Measurements from ENCODE around the gene RELL1.

Gene RELL1

DNA sequence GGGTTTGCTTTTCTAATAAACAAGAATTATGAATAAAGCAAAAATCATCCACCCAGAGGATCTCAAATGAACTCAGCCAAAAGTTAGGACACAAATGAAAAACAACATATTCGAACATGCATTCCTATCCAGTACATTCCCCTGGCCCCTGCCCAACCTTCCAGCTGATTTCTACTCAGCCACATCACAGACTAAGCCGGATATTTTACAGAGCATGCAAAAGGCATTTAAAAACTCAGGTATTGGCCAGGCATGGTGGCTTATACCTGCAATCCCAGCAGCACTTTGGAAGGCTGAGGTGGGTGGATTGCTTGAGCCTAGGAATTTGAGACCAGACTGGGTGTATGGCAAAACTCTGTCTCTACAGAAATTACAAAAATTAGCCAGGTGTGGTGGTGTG lies 54.6 kb downstream of the RELL1 start:
- no peak for DNase-seq

DNA sequence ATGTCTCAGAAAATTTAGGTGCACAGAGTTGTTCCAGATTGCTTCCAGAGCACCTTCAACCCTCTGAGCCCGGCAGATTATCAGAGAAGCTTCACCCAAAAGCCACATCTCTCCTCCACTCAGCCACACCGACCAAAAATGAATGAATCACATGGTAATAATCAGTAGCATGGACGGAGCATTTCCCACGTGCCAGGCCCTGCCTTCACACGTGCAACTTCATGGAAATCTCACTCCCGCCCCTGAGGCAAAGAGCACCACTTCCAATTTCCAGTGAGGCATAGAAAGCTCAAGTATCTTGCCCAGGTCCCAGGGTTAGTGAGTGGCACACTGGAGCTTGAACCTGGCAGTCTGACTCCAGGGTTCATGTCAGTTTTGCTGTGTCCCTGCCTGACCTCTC lies 56.5 kb downstream of the RELL1 start:
- no peak for DNase-seq

DNA sequence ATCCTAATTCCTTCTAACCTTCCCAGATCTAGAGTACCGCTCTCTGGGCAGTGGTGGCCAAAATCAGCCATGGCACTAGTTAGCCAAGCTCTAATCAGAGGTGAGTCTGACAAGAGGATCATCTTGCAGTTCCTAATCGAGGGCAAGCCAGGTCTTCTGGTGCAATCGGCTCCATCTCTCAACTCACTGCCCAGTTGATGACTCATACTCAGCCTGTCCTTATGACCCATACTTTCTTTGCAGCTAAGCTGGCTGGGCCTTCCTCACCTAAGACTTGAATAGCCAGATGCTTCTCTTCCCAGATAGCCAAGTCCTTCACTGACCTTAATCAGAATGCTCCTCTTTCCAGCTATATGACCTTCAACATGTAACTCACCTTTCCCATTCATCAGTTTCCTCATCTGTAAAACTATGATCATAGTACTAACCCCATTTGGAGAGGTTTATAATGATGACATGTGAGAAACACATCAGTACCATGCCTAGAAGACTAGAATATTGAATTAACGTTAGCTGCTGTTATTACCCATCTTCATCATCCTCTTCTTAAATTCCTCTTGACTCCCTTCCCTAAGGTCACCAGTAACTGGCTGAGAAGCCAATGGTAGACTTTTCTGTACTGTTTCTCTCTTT lies 57.1 kb downstream of the RELL1 start:
- peak; percentile 67 for DNase-seq

DNA sequence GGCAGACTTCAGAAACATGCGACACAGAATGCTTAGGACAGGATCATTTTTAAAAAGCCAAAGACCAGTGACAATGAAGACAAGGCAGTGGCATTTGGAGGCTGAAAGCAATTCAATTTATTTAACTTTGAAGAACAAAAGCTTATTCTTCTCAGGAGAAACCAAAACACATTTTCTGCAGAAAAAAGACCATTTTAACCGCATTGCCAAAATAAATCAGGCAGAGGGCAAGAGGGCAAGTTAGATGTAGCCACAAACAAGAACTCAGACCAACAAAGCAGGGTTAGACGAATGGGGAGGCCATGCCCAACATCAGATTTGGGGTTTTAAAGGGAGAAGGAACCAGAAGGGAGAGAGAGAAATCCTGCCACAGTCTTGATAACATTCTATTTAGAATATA lies 58.9 kb downstream of the RELL1 start:
- no peak for DNase-seq

DNA sequence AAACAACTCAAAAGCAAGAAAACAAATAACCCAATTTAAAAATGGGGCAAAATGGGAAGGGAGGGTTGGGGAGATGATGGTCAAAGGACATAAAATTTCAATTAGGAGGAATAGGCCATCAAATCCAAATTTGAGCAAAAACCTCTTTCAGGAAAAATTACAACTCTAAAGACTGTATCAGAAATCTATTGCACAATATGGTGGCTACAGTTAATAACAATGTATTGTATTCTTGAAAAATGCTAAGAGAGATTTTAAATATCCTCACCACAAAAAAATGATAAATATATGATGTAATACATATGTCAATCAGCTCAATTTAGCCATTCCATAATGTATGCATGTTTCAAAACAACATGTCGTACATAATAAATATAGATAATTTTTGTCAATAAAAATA lies 60.7 kb downstream of the RELL1 start:
- no peak for DNase-seq

DNA sequence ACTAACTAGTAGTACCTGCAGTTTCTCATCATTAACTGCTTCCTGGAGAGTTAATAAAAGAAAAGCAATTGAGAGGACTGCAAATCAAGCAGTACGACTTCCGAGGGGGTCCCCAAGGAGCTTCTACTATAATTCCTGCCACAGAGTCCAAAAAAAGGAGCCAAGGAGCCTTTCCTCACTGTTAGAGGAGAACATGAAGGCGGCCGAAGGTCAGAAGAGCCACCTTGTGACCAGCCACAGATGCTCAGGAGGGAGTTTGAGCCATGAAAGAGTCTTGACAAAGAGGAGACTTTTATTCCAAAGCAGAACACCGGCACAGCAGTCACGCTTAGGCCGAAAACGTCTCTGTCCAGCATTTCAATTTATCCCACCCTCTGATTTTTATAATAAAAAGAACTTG lies 62.2 kb downstream of the RELL1 start:
- DNase-seq, result no peak

DNA sequence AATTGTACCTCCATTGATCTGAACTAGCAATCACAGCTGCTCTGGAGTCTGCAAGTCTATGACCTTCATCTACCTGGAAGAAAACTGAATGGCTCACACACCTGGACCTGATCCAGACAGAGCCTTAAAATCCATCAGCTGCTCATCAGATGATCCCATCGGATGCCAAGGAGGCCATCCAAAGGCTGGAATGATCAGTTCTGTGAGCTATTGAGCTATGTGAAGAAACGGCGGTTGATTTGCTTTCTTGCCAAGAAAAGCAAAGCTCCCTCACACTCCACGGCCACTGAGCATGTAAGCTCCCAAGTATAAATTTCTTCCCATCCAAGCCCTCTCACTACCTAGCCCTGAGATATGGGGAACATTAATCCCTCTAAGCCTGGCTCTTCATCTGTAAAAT lies 63.1 kb downstream of the RELL1 start:
- no peak for DNase-seq

DNA sequence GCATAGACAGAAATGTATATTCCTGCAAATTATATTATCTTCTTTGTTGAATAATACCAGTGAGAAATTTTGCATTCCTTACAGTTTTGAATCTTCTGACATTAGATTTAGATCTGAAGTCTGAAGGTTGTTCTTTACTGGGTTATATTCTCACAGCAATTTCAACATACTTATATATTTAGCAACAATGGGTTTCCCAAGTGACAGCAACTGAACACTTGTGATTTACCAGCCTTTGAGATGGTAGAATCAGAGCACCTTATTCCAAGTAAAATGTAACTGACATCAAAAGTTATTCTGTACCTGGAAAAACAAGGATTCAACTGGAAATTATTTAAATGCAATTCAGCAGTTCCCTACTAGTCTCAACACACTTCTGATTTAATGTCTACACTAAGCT lies 66.0 kb downstream of the RELL1 start:
- no peak for DNase-seq

DNA sequence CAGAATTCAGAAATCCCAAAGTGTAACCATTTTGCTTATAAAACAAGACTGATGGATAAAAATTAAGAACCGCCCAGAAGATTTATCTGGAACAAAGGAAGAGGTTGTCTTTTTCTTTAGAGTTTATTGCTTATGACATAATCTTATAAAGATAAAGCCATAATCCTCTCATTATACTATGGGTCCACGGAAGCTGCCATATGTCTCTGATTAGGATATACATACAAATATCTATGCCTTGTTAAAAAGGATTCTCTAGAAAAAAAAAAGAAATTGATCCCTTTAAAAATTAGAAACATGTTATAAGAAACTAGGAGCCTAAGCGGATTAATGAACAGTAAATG lies 70.5 kb downstream of the RELL1 start:
- DNase-seq, result no peak

DNA sequence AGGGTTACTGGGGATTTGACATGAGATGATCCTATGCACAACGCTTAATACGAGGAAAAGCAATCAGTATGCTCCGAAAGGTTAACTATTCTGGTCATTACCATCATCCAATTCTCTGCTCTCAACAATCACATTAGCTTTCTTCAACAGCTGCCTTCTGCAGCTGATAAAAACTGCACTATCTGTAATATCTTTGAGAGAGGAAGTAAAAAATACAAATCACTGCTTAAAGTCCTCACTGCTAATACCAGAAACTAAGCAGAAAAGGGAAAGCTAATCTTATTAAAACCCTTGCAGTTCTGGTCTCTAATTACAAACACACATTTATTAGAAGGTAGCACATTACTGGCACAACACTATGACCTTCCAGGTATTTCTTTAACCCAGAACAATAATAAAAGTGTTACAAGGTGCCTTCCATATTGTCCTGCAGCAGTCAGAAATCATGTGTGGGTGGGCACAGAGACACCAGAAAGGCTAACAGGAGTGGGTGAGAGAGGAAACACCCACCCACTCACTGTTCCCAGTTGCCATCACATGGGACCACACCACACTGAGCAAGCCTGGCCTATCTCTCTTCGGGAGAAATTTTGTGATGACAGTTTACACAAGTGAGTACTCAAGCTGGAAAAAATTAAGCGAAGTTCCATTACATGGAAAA lies 71.0 kb downstream of the RELL1 start:
- no peak for DNase-seq

DNA sequence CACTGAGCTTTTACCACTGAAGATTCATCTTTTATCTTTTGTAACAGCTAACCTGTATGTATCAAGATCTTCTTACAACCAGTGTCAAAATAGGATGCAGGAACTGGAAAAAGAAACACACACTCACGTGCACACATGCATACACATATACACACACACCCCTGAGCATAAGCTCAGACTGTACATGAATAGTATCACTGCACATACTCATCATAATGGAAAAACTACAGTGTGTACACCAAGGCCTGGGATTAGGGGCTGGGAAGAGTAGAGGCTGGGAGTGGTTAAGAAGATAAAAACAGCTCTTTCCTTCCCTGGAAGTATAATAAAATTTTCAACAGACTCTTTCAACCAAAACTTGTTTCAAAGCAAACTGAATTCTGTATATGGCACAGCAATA lies 73.4 kb downstream of the RELL1 start:
- no peak for DNase-seq

DNA sequence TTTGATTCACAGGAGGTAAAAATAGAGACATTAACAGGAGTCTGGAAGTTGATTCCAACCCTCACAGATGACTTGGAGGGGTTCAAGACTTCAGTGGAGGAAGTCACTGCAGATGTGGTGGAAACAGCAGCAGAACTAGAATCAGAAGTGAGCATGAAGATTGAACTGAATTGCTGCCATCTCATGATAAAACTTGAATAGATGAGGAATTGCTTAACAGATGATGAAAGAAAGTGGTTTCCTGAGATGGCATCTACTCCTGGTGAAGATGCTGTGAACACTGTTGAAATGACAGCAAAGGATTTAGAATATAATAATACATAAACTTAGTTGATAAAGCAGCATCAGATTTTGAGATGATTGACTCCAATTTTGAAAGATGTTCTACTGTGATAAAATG lies 76.5 kb downstream of the RELL1 start:
- no peak for DNase-seq

DNA sequence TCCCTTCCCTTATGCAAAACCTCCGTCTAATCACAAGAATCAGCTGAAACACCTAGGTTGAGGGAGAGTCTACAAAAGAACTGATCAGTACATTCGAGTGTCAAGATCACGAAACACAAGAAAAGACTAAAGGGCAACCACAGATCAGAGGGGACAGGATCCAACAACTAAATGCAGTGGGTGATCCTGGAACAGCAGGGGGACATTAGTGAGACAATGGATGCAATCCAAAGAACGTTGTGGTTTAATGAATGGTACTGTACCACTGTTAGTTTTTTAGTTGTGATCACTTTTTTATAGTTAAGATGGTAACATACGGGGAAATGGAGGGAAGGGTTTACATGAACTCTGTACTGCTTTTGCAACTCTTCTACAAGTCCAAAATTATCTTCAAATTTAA lies 79.2 kb downstream of the RELL1 start:
- no peak for DNase-seq

DNA sequence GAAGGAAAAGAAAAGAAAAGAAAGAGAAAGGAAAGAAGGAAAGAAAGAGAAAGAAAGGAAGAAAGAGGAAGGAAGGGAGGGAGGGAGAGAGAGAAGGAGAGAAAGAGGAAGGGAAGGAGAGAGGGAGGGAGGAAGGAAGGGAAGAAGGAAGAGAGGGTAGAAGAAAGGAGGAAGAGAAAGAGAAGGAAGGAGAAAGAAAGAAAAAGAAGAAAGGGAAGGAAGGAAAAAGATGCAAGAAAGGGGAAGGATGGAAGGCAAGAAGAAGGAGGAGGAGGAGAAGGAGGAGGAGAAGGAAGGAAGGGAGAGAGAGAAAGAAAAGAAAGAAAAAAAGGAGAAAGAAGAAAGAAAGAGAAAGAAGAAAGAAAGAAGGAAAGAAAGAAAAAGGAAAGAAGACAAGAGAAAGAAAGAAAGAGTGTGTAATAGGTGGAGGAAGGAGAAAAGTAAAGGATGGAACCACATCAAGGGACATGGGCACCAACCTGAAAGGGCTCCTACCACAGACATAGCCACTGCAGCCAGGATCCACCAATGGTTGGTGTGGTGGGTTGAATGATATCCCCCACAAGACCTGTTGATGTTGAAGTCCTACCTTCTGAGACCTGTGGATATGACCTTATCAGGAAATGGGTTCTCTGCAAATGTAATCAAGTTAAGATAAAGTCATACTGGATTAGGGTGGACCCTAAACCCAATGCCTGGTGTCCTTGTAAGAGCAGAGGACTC lies 80.2 kb downstream of the RELL1 start:
- DNase-seq, result no peak

DNA sequence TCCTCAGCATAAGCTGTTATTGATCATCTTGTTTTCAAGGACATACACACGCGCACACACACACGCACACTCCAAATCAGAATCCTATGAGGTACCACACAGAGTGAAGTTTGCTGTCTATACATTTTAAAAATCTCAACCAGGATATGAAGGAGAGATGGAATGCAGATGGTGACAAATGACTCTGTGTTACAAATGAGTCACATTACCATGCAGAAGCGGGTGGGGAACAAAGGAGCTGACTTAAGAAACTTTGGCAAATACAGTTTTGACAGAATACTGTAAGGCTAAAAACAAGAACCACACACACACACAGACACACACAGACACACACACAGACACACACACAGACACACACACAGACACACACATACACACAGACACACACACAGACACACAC lies 81.7 kb downstream of the RELL1 start:
- no peak for DNase-seq

DNA sequence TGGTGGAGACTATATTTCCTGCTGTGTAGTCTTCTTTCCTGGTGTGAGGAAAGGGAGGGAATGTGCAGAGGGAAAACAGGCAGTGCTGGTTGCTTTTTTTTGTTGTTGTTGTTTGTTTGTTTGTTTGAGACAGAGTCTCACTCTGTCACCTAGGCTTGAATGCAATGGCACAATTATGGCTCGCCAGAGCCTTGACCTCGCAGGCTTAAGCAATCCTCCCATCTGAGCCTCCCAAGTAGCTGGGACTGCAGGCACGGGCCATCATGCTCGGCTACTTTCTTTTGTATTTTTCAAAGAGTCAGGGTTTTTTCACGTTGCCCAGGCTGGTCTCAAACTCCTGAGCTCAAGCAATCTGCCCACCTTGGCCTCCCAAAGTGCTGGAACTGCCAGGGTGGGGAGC lies 82.5 kb downstream of the RELL1 start:
- DNase-seq, result no peak

DNA sequence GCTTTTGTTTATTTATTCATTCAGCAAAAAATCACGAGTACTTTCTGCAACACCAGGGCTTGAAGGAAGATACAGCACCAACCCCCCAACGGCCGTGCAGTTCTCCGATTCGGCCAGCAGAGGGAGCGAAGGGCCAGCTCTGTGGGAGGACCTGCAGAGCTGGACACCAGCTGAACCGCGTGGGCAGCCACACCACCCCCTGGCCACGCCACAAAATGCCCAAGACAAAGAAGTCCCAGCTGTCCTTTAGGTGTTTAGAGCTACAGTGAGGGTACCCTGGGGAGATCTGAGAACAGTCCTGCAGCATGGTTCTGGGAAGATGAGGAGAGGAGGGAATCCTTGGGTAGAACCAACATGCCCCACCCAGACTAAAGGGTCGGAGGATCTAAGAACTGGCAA lies 83.1 kb downstream of the RELL1 start:
- DNase-seq, result peak; percentile 87

DNA sequence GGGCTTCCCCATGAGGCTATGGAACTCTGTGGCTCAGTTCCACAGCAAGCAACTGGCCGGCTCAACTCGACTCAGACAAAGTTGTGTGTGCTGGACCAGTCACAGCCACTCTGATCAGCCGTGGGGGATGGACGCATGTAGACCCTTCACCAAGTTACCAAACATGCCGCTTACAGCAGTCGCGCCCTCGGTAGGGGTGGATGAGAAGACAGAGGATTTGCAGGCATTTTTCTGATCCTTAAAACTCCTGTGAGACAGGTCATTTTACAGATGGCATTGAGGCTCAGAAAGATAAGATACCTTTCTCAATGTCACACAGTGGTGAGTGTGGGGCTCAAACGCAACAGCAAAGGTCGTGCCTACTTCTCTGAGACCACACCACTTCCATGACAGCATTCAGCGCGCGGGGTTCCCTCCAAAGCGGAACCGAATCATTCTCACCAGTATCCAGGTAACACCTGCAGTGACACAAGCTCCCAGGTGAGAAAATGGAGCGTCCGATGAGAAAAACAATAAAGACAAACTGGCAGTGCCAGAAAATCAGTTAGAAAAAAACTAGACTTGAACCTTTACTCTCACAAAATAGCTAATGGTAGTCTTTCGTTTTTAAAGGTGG lies 83.6 kb downstream of the RELL1 start:
- DNase-seq, result no peak

DNA sequence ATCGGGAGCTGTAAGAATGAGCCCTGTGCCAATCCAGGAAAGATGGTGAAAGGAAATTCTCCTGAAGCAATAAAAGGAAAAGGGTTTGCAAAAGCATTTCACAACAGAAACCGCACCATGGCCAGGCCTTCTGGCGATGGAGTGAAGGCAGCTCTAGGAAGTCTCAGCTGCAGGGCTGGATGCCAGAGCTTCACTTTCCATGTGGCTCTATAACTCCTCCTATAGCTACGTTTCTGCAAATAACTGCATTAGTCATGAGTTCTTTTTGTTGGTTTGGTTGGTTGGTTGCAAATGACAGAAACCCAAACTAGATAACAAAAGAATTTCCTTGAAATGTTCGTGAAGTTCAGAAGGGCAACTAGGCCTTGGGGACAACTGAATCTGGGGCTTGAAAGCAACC lies 84.6 kb downstream of the RELL1 start:
- DNase-seq, result no peak

DNA sequence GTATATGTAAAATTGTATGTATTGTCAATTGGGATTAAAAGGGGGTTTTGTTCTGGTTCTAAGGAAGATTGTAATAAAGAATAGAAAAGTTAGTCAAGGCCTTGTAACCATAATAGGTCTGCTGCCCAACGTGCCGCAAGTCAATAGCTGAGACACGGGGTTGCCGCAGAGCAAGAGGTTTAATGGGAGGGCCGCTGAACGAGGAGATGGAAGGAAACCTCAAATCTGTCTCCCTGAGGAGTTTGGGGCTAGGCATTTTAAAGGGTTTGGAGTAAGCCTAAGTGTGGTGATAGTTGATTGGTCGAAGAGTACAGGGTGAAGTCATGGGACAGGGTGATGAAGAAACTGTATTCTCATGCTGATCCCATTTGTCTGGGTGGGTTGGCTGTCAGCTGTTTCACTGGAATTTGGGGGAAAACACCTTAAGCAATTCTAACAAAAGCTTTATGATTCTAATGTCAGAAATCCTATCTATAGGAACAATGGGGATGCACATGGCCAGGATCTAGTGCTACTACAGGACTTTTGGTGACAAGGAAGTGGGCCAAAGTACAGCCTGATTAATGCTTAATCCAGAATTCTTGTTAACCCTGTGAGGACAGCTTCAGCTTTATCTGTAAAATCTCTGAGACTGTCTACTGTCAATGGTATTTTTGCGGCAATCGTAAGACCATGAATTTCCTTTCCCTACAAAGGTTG lies 86.9 kb downstream of the RELL1 start:
- no peak for DNase-seq

DNA sequence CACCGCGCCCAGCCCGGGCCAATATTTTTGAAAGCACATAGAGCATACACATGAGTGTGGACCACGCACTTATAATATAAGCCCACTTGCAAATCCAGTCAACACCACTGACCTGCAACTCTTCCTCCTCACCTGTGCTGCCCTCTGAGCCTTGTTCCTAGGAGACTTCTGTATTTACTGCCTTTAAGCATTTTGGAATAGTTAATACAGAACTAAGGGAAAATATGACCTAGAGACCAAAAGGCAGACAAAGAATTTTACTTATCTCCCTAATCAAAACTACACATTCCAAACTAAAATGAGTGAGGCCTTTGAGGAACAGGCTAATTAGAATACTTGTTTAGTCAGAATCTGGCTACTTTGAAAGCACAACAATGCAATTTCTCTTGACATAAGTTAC lies 89.1 kb downstream of the RELL1 start:
- DNase-seq, result no peak

DNA sequence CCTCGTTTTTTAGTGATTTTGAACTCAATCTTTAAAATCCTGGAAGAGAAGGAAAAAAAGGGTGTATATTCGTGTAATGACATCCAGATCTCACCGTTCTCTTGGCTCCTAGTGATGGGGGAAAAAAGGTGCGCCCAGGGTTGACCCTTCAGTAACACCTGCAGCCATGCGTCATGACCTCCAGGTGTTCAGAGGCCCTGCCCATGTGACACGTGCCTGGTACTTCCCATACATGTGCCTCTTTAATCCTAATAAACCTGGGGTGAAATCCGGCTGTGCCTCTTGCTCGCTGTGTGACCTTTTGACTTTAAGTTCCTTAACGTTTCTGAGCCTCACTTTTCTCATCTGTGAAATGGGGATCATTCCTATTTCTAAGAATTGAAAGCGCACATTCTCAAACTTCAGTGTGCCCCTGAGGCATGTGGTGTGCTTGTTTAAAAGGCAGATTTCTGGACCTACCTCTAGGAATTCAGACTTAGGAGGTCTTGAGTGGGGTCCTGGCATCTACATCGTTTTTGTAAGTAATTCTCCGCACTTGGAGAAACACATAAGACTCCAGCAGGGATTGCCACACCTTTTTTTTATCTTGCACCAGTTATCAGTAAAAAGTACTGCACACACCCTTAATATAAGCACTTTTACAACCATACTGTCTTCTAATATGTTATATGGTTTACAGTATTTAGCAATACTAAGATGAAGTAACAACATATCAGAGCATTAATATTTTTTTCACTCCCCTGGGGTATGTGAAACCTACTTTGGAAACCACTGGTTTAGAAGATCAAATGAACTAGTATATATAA lies 90.1 kb downstream of the RELL1 start:
- DNase-seq, result no peak

DNA sequence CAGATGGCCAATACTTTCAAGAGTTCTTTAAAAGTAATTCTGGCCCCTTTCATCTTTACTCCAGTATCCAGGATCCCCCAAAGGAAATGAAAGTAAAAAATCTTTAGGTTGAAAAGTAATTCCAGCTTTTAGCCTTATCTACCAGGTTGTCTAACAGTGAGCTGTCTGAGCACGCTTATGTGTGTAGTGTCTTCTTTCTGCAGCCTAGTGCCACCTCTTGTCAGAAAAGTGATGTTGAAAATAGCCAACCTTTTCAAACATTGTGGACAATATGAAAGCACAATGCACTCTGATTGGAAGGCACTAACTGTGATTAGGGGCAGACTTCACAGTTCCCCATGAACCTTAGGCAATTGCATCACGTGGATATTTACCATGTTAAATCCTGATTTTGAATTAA lies 92.1 kb downstream of the RELL1 start:
- DNase-seq, result no peak

All from islet precursor cell (in vitro differentiated cells).